Calu3 (cell line): ENCODE measurements around the gene TUT4. TPM values are rescaled to one million over a fixed set of nuclear protein-coding genes. Genes with fewer than 3 reads are reported as not detected.

Experiments
- BruUV-seq: library from RNA; stranded (reverse); fragments of 400-500 nt; replicated peaks from 2 replicates; lab custom pipeline; 2021; lab: Mats Ljungman, UMichigan
- CTCF ChIA-PET: fragments of 300-600 bp; sonication (Branson Sonifier 250); formaldehyde crosslinking; loops from one replicate; lab custom pipeline; 2022; ENCODE audit warnings: antibody characterized with exemption; lab: Charles Lee
- DNase-seq: peaks from one replicate; pipeline ENCODE4 v3.0.0; 2022
- H3K27ac Mint-ChIP-seq: one replicate; pipeline ENCODE4 v1.8.0; 2022; ENCODE audit warnings: mixed read lengths; ENCODE audit not compliant: unreplicated experiment
- H3K27me3 Mint-ChIP-seq: one replicate; pipeline ENCODE4 v1.8.0; 2022; ENCODE audit warnings: mixed read lengths; ENCODE audit not compliant: unreplicated experiment
- H3K36me3 Mint-ChIP-seq: one replicate; pipeline ENCODE4 v1.8.0; 2022; ENCODE audit warnings: mild to moderate bottlenecking, moderate library complexity, mixed read lengths; ENCODE audit not compliant: insufficient read depth, unreplicated experiment
- H3K4me1 Mint-ChIP-seq: one replicate; pipeline ENCODE4 v1.8.0; 2022; ENCODE audit warnings: mild to moderate bottlenecking, low read depth, mixed read lengths; ENCODE audit not compliant: unreplicated experiment
- H3K4me3 Mint-ChIP-seq: one replicate; pipeline ENCODE4 v1.8.0; 2022; ENCODE audit warnings: mild to moderate bottlenecking, low read depth, moderate library complexity, mixed read lengths; ENCODE audit not compliant: unreplicated experiment
- H3K9me3 Mint-ChIP-seq: one replicate; pipeline ENCODE4 v1.8.0; 2022; ENCODE audit warnings: low read depth, mixed read lengths; ENCODE audit not compliant: unreplicated experiment
- CTCF ChIP-seq: fragments of 200-600 bp; IDR thresholded peaks from one replicate; pipeline ENCODE4 v1.8.0; 2022; ENCODE audit warnings: antibody characterized with exemption; ENCODE audit not compliant: unreplicated experiment
- intact Hi-C: fragments of 100-400 bp; cut with micrococcal nuclease; formaldehyde crosslinking; loops from one replicate; pipeline ENCODE4 v1.10.0; 2022; ENCODE audit not compliant: unreplicated experiment
- total RNA-seq: library from RNA; stranded (reverse); gene quantifications from 2 replicates; pipeline ENCODE4 v1.2.3, GENCODE V29; 2022

The TUT4 gene
- total RNA-seq, 1 experiment from 2014 or later: 55.9 TPM

- Mint-ChIP-seq H3K36me3 (no peaks in the 10 kb centered on the region), H3K9me3 (no peaks in the 10 kb centered on the region), H3K27me3 (no peaks in the 10 kb centered on the region), H3K27ac (no peak overlapping the region), H3K4me1 (no peaks in the 10 kb centered on the region), H3K4me3 (no peak overlapping the region)
- DNase-seq: no peak
- CTCF ChIA-PET: no interaction called here
- intact Hi-C loops: no loop called here
- no TSS peak for BruUV-seq
- no peak for TF ChIP-seq CTCF
Observed at GRCh38 chr1:52461821-52462220, 91.1 kb downstream of the TUT4 start.

GRCh38 chr1:52460694-52461093 is 92.2 kb downstream of the TUT4 start:
- Mint-ChIP-seq H3K27ac (no peak overlapping the region), H3K27me3 (no peaks in the 10 kb centered on the region), H3K9me3 (no peaks in the 10 kb centered on the region), H3K4me1 (no peaks in the 10 kb centered on the region), H3K4me3 (no peak overlapping the region), H3K36me3 (no peaks in the 10 kb centered on the region)
- CTCF ChIA-PET: no interaction called here
- BruUV-seq: no TSS peak
- no peak for DNase-seq
- intact Hi-C loops: no loop called here
- TF ChIP-seq CTCF: no peak

GRCh38 chr1:52455686-52456085 is 97.2 kb downstream of the TUT4 start:
- no peak for DNase-seq
- CTCF ChIA-PET: no interaction called here
- Mint-ChIP-seq H3K4me1 (no peaks in the 10 kb centered on the region), H3K27me3 (no peaks in the 10 kb centered on the region), H3K4me3 (no peak overlapping the region), H3K36me3 (no peaks in the 10 kb centered on the region), H3K27ac (no peak overlapping the region), H3K9me3 (no peaks in the 10 kb centered on the region)
- no TSS peak for BruUV-seq
- TF ChIP-seq CTCF: no peak
- intact Hi-C loops: no loop called here

GRCh38 chr1:52454779-52455178 is 98.1 kb downstream of the TUT4 start:
- no peaks in the 10 kb centered on the region for H3K36me3 Mint-ChIP-seq
- TF ChIP-seq CTCF: no peak
- no TSS peak for BruUV-seq
- no peak overlapping the region for H3K4me3 Mint-ChIP-seq
- no peaks in the 10 kb centered on the region for H3K9me3 Mint-ChIP-seq
- intact Hi-C loops: no loop called here
- no peak overlapping the region for H3K27ac Mint-ChIP-seq
- no peak for DNase-seq
- no peaks in the 10 kb centered on the region for H3K4me1 Mint-ChIP-seq
- CTCF ChIA-PET: no interaction called here
- no peaks in the 10 kb centered on the region for H3K27me3 Mint-ChIP-seq
